Uterus (tissue), 4 donors: ENCODE measurements around the gene NT5C3B. TPM values are rescaled to one million over a fixed set of nuclear protein-coding genes. Genes with fewer than 3 reads are reported as not detected.

Experiments used
- DNase-seq, 2 donors: peaks; one replicate each; pipeline ENCODE4 v3.0.0-alpha.2; 2019 to 2020
- H3K27ac ChIP-seq, 2 donors: fragments of 200-600 bp; sonication (generic); 1 replicate in 1 of 2; 2 replicates in 1 of 2; pipeline ENCODE4 v1.5.1; 2016 to 2018
- H3K27me3 ChIP-seq, 2 donors: fragments of 200-600 bp; sonication (generic); one replicate each; pipeline ENCODE4 v1.5.1; 2018 to 2019; ENCODE audit warnings: control low read depth in 1 of 2
- H3K36me3 ChIP-seq, 2 donors: fragments of 200-600 bp; sonication (generic); one replicate each; pipeline ENCODE4 v1.5.1; 2019; ENCODE audit warnings: control low read depth in 1 of 2
- H3K4me1 ChIP-seq, 2 donors: fragments of 200-600 bp; sonication (generic); one replicate each; pipeline ENCODE4 v1.5.1; 2018 to 2019; ENCODE audit warnings: control low read depth in 1 of 2
- H3K4me3 ChIP-seq, 2 donors: fragments of 200-600 bp; sonication (generic); 1 replicate in 1 of 2; 2 replicates in 1 of 2; pipeline ENCODE4 v1.5.1; 2018 to 2019; ENCODE audit warnings: mild to moderate bottlenecking in 1 of 2
- H3K9me3 ChIP-seq, 2 donors: fragments of 200-600 bp; sonication (generic); one replicate each; pipeline ENCODE4 v1.5.1; 2019; ENCODE audit warnings: control low read depth in 1 of 2
- POLR2A ChIP-seq, 2 donors: fragments of 450-650 bp; IDR thresholded peaks; one replicate each; pipeline ENCODE4 v1.6.1; 2016; ENCODE audit warnings: antibody characterized with exemption in 2 of 2, mild to moderate bottlenecking in 1 of 2, moderate library complexity in 1 of 2
- intact Hi-C: fragments of 100-400 bp; cut with DNase I; formaldehyde crosslinking; loops from one replicate; pipeline ENCODE4 v1.15.1; 2023; ENCODE audit warnings: low total_unique reads
- total RNA-seq, 4 donors: library from RNA; depleted of rRNA in 3 of 4; stranded (reverse); fragments of >200 nt in 3 of 4; gene quantifications; one replicate each; pipeline versions ENCODE4 v1.1.0 to v1.2.4, GENCODE V29; 2014 to 2023
- TF ChIP-seq, protein P1 (sequence below), 4 experiments: fragments of 200-600 bp in 2 of 4; fragments of 450-650 bp in 2 of 4; sonication (generic) in 2 of 4; IDR thresholded peaks; one replicate each; pipeline ENCODE4 v1.5.1; 2016 to 2019; ENCODE audit warnings: antibody characterized with exemption in 4 of 4, mild to moderate bottlenecking in 2 of 4, moderate library complexity in 1 of 4
- donor health status: DM: yes; HTN: yes; CAD: no.

Gene NT5C3B
- total RNA-seq, 4 donors from 2014 or later = 32.5 to 77.9 (median 68.1) TPM

DNA sequence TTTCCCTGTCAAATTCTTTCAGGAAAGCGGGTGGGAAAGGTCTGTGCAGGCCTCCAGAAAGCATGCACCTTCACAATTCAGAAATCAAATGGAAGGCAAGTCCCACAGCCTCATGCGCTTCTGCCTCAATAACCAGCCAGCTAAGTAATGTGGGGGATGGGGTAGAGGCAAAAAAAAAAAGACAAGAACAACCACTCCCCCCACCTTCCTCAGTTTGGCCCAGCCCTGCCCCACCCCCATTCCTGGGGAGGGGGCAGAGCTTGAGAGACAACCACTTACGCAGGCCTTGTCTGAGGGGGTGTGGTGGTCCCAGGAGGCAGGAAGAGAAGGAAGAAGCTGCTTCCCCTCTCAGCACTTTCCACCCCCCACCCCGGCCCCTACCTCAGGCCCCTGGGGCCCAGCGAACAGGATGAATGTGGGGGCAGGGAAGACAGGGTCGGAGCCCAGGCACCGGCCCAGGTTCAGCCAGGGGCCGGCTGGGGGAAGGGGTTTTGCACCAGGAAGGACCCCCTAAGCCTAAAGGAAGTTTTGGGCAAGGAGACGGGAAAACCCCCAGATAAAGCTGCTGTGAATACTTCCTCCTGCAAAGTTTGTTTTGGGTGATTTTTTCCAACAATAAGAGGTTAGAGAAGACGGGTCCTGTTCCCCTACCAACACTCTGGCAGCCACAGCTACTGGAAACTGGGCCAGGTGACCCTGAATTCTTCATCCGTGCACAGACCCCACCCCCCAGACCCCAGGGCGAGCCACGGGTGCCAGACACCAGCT is 50.8 kb downstream of the NT5C3B start:
- H3K4me1 ChIP-seq = peaks cover 0 to 11% of the 10 kb centered on the region in 2 donors
- no peaks in the 10 kb centered on the region for H3K36me3 ChIP-seq
- H3K4me3 ChIP-seq = peak overlapping the region; percentile 54 to 68
- intact Hi-C loops = no loop called here
- no peak for DNase-seq
- TF ChIP-seq, protein P1, sequence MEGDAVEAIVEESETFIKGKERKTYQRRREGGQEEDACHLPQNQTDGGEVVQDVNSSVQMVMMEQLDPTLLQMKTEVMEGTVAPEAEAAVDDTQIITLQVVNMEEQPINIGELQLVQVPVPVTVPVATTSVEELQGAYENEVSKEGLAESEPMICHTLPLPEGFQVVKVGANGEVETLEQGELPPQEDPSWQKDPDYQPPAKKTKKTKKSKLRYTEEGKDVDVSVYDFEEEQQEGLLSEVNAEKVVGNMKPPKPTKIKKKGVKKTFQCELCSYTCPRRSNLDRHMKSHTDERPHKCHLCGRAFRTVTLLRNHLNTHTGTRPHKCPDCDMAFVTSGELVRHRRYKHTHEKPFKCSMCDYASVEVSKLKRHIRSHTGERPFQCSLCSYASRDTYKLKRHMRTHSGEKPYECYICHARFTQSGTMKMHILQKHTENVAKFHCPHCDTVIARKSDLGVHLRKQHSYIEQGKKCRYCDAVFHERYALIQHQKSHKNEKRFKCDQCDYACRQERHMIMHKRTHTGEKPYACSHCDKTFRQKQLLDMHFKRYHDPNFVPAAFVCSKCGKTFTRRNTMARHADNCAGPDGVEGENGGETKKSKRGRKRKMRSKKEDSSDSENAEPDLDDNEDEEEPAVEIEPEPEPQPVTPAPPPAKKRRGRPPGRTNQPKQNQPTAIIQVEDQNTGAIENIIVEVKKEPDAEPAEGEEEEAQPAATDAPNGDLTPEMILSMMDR (IDR thresholded peaks at IDR 0.05) = no peak
- TF ChIP-seq POLR2A (IDR thresholded peaks at IDR 0.05) = no peak
- H3K27ac ChIP-seq = peak overlapping the region; percentile 79 to 88
- no peaks in the 10 kb centered on the region for H3K9me3 ChIP-seq
- no peaks in the 10 kb centered on the region for H3K27me3 ChIP-seq

DNA sequence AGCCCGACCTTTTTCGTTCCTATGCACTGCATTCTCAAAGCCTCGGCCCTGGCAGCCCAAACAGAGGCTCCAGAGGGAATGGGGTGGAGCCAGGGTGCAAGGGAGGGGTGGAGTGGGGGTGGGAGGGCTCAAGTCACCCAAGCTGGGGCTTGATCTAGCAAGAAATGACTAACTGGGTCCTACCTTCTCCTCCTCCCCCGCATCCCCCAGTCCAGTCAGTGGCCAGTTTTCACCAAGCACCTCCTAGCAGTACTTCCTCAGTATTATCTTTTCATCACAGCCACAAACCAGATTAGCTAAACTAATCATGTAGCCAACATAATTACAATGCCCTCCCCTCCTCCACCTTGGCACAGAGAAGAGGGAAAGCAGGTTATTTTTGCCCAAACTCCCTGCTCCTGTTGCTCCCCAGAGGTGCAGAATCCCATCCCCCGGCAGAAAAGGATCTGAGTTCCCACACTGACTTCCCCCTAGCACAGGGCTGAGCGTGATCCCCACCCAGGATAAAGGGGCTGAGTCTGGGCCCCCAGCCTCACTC is 51.8 kb downstream of the NT5C3B start:
- peak overlapping the region; percentile 79 to 88 for H3K27ac ChIP-seq
- H3K36me3 ChIP-seq = no peaks in the 10 kb centered on the region
- H3K27me3 ChIP-seq = no peaks in the 10 kb centered on the region
- TF ChIP-seq, protein P1 (IDR thresholded peaks at IDR 0.05) = no peak
- no peak for TF ChIP-seq POLR2A (IDR thresholded peaks at IDR 0.05)
- no peaks in the 10 kb centered on the region for H3K9me3 ChIP-seq
- DNase-seq = peak; percentile 59 to 76
- H3K4me3 ChIP-seq = peak overlapping the region in 1 of 2 donors; percentile 68
- H3K4me1 ChIP-seq = peaks cover 0 to 11% of the 10 kb centered on the region in 2 donors
- intact Hi-C loops = no loop called here

DNA sequence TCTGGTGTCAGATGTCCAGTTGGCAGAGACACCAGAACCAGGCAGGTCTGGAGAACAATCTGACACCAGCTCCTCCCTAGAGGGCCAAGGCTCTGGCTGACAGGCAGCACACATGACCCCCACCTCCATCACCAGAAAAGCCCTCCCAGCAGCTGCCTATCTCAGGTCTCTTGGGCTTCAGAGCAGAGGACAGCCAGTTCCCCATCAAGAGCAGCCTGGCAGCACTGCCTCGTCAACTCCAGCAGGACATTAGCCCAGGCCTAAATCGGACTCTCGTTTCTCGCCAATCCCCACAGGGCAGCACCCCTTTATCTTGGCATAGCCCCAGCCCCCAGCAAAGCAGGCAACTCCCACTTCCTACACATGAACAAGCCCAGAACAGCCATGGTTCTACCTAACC is 53.9 kb downstream of the NT5C3B start:
- H3K36me3 ChIP-seq = no peaks in the 10 kb centered on the region
- TF ChIP-seq, protein P1 (IDR thresholded peaks at IDR 0.05) = no peak
- no peak for TF ChIP-seq POLR2A (IDR thresholded peaks at IDR 0.05)
- H3K4me3 ChIP-seq = no peak overlapping the region
- peak in 1 of 2 donors; percentile 47 for DNase-seq
- intact Hi-C loops = no loop called here
- peaks cover 0 to 21% of the 10 kb centered on the region in 2 donors for H3K4me1 ChIP-seq
- H3K9me3 ChIP-seq = no peaks in the 10 kb centered on the region
- H3K27ac ChIP-seq = peak overlapping the region; percentile 44 to 79
- H3K27me3 ChIP-seq = no peaks in the 10 kb centered on the region

DNA sequence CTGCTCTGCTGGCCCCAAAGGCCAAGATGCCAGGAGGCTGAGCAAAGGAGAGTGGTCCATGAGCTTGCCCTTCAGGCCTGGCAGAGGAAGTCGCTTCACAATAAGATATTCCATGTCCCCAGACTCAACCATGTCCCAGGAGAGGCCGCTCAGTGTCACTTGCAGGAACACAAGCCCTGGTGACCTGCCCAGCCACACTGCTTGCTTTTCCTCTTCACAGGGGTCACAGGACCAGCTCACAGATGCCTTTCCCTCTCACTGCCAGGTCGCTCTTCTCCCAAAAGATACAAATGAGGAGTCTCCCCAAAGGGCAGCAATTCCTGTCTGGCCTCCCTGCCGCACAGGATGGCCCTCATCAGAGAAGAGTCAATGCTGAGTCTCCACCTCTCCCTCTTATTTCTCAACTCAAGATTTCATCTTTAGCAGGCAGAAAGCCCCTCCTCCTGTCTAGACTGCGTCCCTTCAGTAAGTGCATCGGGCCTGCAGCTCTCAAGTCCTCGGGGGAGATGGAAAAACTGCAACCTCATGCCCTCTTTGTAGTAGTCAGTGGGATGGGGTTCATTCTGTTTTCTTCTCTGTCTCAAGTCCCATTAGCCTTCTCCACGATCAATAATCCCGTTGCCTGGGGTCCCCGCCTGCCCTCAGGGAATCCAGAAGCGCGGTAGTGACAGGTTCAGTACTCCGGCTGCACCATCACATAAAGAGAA is 54.5 kb downstream of the NT5C3B start:
- Histone ChIP-seq H3K36me3 (no peaks in the 10 kb centered on the region), H3K4me3 (no peak overlapping the region), H3K27me3 (no peaks in the 10 kb centered on the region), H3K4me1 (peaks cover 0 to 27% of the 10 kb centered on the region in 2 donors), H3K9me3 (no peaks in the 10 kb centered on the region), H3K27ac (peak overlapping the region; percentile 44 to 79)
- intact Hi-C loops = no loop called here
- TF ChIP-seq, protein P1 (IDR thresholded peaks at IDR 0.05) = no peak
- TF ChIP-seq POLR2A (IDR thresholded peaks at IDR 0.05) = no peak
- no peak for DNase-seq

DNA sequence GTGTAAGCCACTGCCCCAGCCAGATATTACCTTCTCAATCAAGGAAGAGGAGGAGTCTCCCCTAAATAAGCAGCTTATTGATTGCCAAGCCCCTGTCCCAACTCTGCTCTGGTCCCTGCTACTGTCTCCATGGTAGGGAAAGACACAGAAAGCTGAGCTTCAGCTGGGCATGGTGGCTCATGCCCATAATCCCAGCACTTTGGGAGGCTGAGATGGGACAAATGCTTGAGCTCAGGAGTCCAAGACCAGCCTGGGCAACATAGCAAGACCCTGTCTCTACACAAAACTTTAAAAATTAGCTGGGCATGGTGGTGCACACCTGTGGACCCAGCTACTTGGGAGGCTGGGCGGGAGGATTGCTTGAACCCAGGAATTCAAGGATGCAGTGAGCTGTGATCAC is 56.1 kb downstream of the NT5C3B start:
- Histone ChIP-seq H3K4me3 (no peak overlapping the region), H3K27me3 (no peaks in the 10 kb centered on the region), H3K27ac (peak overlapping the region; percentile 20 to 31), H3K9me3 (no peaks in the 10 kb centered on the region), H3K4me1 (peaks cover 0 to 40% of the 10 kb centered on the region in 2 donors), H3K36me3 (no peaks in the 10 kb centered on the region)
- TF ChIP-seq, protein P1 (IDR thresholded peaks at IDR 0.05) = no peak
- no peak for TF ChIP-seq POLR2A (IDR thresholded peaks at IDR 0.05)
- no peak for DNase-seq
- intact Hi-C loops = no loop called here
